Ectodermal cell (in vitro differentiated cells): ENCODE measurements around the gene APOD.

Experiments
- H3K27ac ChIP-seq: 2 replicates; pipeline ENCODE4 v1.7.0; 2013; ENCODE audit warnings: mild to moderate bottlenecking, low read depth, low read length; ENCODE audit not compliant: insufficient read depth, poor library complexity, severe bottlenecking
- H3K27me3 ChIP-seq: 2 replicates; pipeline ENCODE4 v1.7.0; 2013; ENCODE audit warnings: mild to moderate bottlenecking, low read length; ENCODE audit not compliant: insufficient read depth, control insufficient read depth, poor library complexity, severe bottlenecking
- H3K36me3 ChIP-seq: one replicate; pipeline ENCODE4 v1.7.0; 2013; ENCODE audit warnings: low read length; ENCODE audit not compliant: control insufficient read depth, insufficient read depth
- H3K4me1 ChIP-seq: one replicate; pipeline ENCODE4 v1.7.0; 2013; ENCODE audit warnings: low read length; ENCODE audit not compliant: control insufficient read depth, insufficient read depth
- H3K4me3 ChIP-seq: 2 replicates; pipeline ENCODE4 v1.7.0; 2013; ENCODE audit warnings: low read depth, low read length, control low read depth; ENCODE audit not compliant: insufficient read depth
- H3K9me3 ChIP-seq: 2 replicates; pipeline ENCODE4 v1.7.0; 2013; ENCODE audit warnings: mild to moderate bottlenecking, low read length, moderate library complexity; ENCODE audit not compliant: control insufficient read depth
- WGBS, 2 experiments: methylation state at CpG; one replicate each; pipeline ENCODE4 v1.1.7; 2013; ENCODE audit warnings: missing lambda C conversion rate in 2 of 2; 5-methylcytosine and 5-hydroxymethylcytosine counted together

The APOD gene

GRCh38 chr3:195570344-195570743 lies 13.4 kb downstream of the APOD start:
- no peaks in the 10 kb centered on the region for H3K27me3 ChIP-seq
- H3K4me3 ChIP-seq = no peak overlapping the region
- no peaks in the 10 kb centered on the region for H3K4me1 ChIP-seq
- no peaks in the 10 kb centered on the region for H3K9me3 ChIP-seq
- H3K36me3 ChIP-seq = no peaks in the 10 kb centered on the region
- H3K27ac ChIP-seq = no peak overlapping the region
- WGBS, 2 experiments = 85 to 89% methylated on average over 5 to 6 of the region's 6 CpGs

GRCh38 chr3:195568630-195569029 lies 15.1 kb downstream of the APOD start:
- Histone ChIP-seq H3K4me1 (no peaks in the 10 kb centered on the region), H3K4me3 (no peak overlapping the region), H3K36me3 (no peaks in the 10 kb centered on the region), H3K27ac (no peak overlapping the region), H3K9me3 (no peaks in the 10 kb centered on the region), H3K27me3 (no peaks in the 10 kb centered on the region)
- 94 to 95% methylated on average over 5 of the region's 5 CpGs for WGBS, 2 experiments

- no peak overlapping the region for H3K4me3 ChIP-seq
- H3K4me1 ChIP-seq = no peaks in the 10 kb centered on the region
- 74 to 84% methylated on average over 4 to 6 of the region's 6 CpGs for WGBS, 2 experiments
- H3K36me3 ChIP-seq = no peaks in the 10 kb centered on the region
- H3K27me3 ChIP-seq = no peaks in the 10 kb centered on the region
- H3K9me3 ChIP-seq = no peaks in the 10 kb centered on the region
- H3K27ac ChIP-seq = no peak overlapping the region
Observed at GRCh38 chr3:195566797-195567196, 16.9 kb downstream of the APOD start.

- no peaks in the 10 kb centered on the region for H3K36me3 ChIP-seq
- no peaks in the 10 kb centered on the region for H3K9me3 ChIP-seq
- no peaks in the 10 kb centered on the region for H3K27me3 ChIP-seq
- 90 to 94% methylated on average over 7 of the region's 7 CpGs for WGBS, 2 experiments
- no peak overlapping the region for H3K4me3 ChIP-seq
- H3K4me1 ChIP-seq = no peaks in the 10 kb centered on the region
- no peak overlapping the region for H3K27ac ChIP-seq
Observed at GRCh38 chr3:195565716-195566115, 18.0 kb downstream of the APOD start.

GRCh38 chr3:195563317-195563716 lies 20.4 kb downstream of the APOD start:
- no peaks in the 10 kb centered on the region for H3K9me3 ChIP-seq
- H3K27ac ChIP-seq = no peak overlapping the region
- no peak overlapping the region for H3K4me3 ChIP-seq
- no peaks in the 10 kb centered on the region for H3K4me1 ChIP-seq
- H3K36me3 ChIP-seq = no peaks in the 10 kb centered on the region
- no peaks in the 10 kb centered on the region for H3K27me3 ChIP-seq
- 92 to 94% methylated on average over 4 of the region's 4 CpGs for WGBS, 2 experiments

GRCh38 chr3:195559723-195560409 lies 23.9 kb downstream of the APOD start:
- no peak overlapping the region for H3K27ac ChIP-seq
- WGBS, 2 experiments = 92 to 94% methylated on average over 4 of the region's 4 CpGs
- no peaks in the 10 kb centered on the region for H3K27me3 ChIP-seq
- no peaks in the 10 kb centered on the region for H3K36me3 ChIP-seq
- no peak overlapping the region for H3K4me3 ChIP-seq
- H3K9me3 ChIP-seq = no peaks in the 10 kb centered on the region
- H3K4me1 ChIP-seq = no peaks in the 10 kb centered on the region

GRCh38 chr3:195558602-195559001 lies 25.1 kb downstream of the APOD start:
- WGBS, 2 experiments = 79 to 85% methylated on average over 3 of the region's 3 CpGs
- no peaks in the 10 kb centered on the region for H3K27me3 ChIP-seq
- H3K9me3 ChIP-seq = no peaks in the 10 kb centered on the region

GRCh38 chr3:195557322-195557721 lies 26.4 kb downstream of the APOD start:
- Histone ChIP-seq H3K4me3 (no peak overlapping the region), H3K4me1 (no peaks in the 10 kb centered on the region), H3K27me3 (no peaks in the 10 kb centered on the region), H3K36me3 (no peaks in the 10 kb centered on the region), H3K9me3 (no peaks in the 10 kb centered on the region), H3K27ac (no peak overlapping the region)
- WGBS, 2 experiments = 91 to 93% methylated on average over 4 of the region's 4 CpGs

More at GRCh38 chr3:195558602-195559001, 25.1 kb downstream of the APOD start:
- H3K36me3 ChIP-seq = no peaks in the 10 kb centered on the region
- H3K27ac ChIP-seq = no peak overlapping the region
- no peak overlapping the region for H3K4me3 ChIP-seq
- no peaks in the 10 kb centered on the region for H3K4me1 ChIP-seq

GRCh38 chr3:195556390-195556789 lies 27.4 kb downstream of the APOD start:
- Histone ChIP-seq H3K36me3 (no peaks in the 10 kb centered on the region), H3K4me1 (no peaks in the 10 kb centered on the region), H3K9me3 (no peaks in the 10 kb centered on the region), H3K27ac (no peak overlapping the region), H3K4me3 (no peak overlapping the region), H3K27me3 (no peaks in the 10 kb centered on the region)
- WGBS, 2 experiments = 46 to 51% methylated on average over 9 of the region's 10 CpGs

GRCh38 chr3:195555110-195555509 lies 28.6 kb downstream of the APOD start:
- Histone ChIP-seq H3K4me1 (no peaks in the 10 kb centered on the region), H3K27ac (no peak overlapping the region), H3K4me3 (no peak overlapping the region), H3K9me3 (no peaks in the 10 kb centered on the region), H3K36me3 (no peaks in the 10 kb centered on the region), H3K27me3 (no peaks in the 10 kb centered on the region)
- WGBS, 2 experiments = 66 to 69% methylated on average over 8 of the region's 8 CpGs

- 95 to 97% methylated on average over 15 of the region's 15 CpGs for WGBS, 2 experiments
- no peak overlapping the region for H3K27ac ChIP-seq
- H3K36me3 ChIP-seq = no peaks in the 10 kb centered on the region
- H3K4me3 ChIP-seq = no peak overlapping the region
- H3K27me3 ChIP-seq = no peaks in the 10 kb centered on the region
- H3K4me1 ChIP-seq = no peaks in the 10 kb centered on the region
- H3K9me3 ChIP-seq = no peaks in the 10 kb centered on the region
Observed at GRCh38 chr3:195554458-195554857, 29.3 kb downstream of the APOD start.
